GM18520 (cell line): ENCODE measurements around the gene HDAC9.

Experiments
- ATAC-seq: cut with Tn5 transposase; IDR thresholded peaks from one replicate; pipeline ENCODE4 v1.9.1; 2021; ENCODE audit not compliant: unreplicated experiment

The HDAC9 gene

GRCh38 chr7:18580950-18581349 is 85.4 kb downstream of the HDAC9 start:
- ATAC-seq: no peak

GRCh38 chr7:18583305-18583704 is 87.8 kb downstream of the HDAC9 start:
- no peak for ATAC-seq

GRCh38 chr7:18590241-18590640 is 94.7 kb downstream of the HDAC9 start:
- ATAC-seq: no peak

GRCh38 chr7:18590744-18591340 is 95.3 kb downstream of the HDAC9 start:
- ATAC-seq: no peak

GRCh38 chr7:18593602-18594279 is 98.2 kb downstream of the HDAC9 start:
- ATAC-seq: no peak

- ATAC-seq: no peak
Measured at GRCh38 chr7:18597754-18598153, 102.2 kb downstream of the HDAC9 start.

GRCh38 chr7:18607025-18607424 is 111.5 kb downstream of the HDAC9 start:
- ATAC-seq: no peak

- ATAC-seq: peak; percentile 40
Measured at GRCh38 chr7:18610331-18610948, 114.9 kb downstream of the HDAC9 start.

- no peak for ATAC-seq
Measured at GRCh38 chr7:18614841-18615240, 119.3 kb downstream of the HDAC9 start.

- ATAC-seq: no peak
Measured at GRCh38 chr7:18619311-18619710, 123.8 kb downstream of the HDAC9 start.

GRCh38 chr7:18623389-18623788 is 127.8 kb downstream of the HDAC9 start:
- ATAC-seq: no peak

- ATAC-seq: no peak
Measured at GRCh38 chr7:18624459-18624858, 128.9 kb downstream of the HDAC9 start.

- ATAC-seq: no peak
Measured at GRCh38 chr7:18626086-18626485, 130.5 kb downstream of the HDAC9 start.

GRCh38 chr7:18626717-18627116 is 131.2 kb downstream of the HDAC9 start:
- ATAC-seq: no peak

GRCh38 chr7:18637516-18637915 is 142.0 kb downstream of the HDAC9 start:
- no peak for ATAC-seq

GRCh38 chr7:18638594-18639452 is 143.3 kb downstream of the HDAC9 start:
- no peak for ATAC-seq

GRCh38 chr7:18639711-18640110 is 144.2 kb downstream of the HDAC9 start:
- ATAC-seq: no peak

- no peak for ATAC-seq
Measured at GRCh38 chr7:18644981-18645380, 149.4 kb downstream of the HDAC9 start.

- no peak for ATAC-seq
Measured at GRCh38 chr7:18647582-18647981, 152.0 kb downstream of the HDAC9 start.

GRCh38 chr7:18648849-18649758 is 153.6 kb downstream of the HDAC9 start:
- ATAC-seq: no peak
